Tibial nerve (tissue), 4 donors: Measurements from ENCODE around the gene FOLR3. TPM values are rescaled to one million over a fixed set of nuclear protein-coding genes. Genes with fewer than 3 reads are reported as not detected.
"Not testable (repeated sequence)": the region's sequence is repeated elsewhere in the genome, so short reads cannot be mapped to it uniquely, and the experiment has no call there.

Source experiments
- DNase-seq, 2 donors: peaks; one replicate each; pipeline ENCODE4 v3.0.0-alpha.2; 2019; ENCODE audit warnings: low spot score in 2 of 2
- H3K27ac ChIP-seq, 4 donors: fragments of 200-600 bp; sonication (generic) in 3 of 4; one replicate each; pipeline ENCODE4 v1.5.1; 2017 to 2019; ENCODE audit warnings: mild to moderate bottlenecking in 1 of 4
- H3K27me3 ChIP-seq, 2 donors: fragments of 200-600 bp; sonication (generic) in 1 of 2; one replicate each; pipeline versions ENCODE4 v1.5.1 to v1.6.0; 2017 to 2019
- H3K36me3 ChIP-seq, 3 donors: fragments of 200-600 bp; sonication (generic); one replicate each; pipeline ENCODE4 v1.5.1; 2018 to 2019
- H3K4me1 ChIP-seq, 4 donors: fragments of 200-600 bp; sonication (generic) in 3 of 4; one replicate each; pipeline ENCODE4 v1.5.1; 2017 to 2019
- H3K4me3 ChIP-seq, 4 donors: fragments of 200-600 bp; sonication (generic) in 3 of 4; one replicate each; pipeline ENCODE4 v1.5.1; 2017 to 2019; ENCODE audit warnings: mild to moderate bottlenecking in 1 of 4, moderate library complexity in 1 of 4
- H3K9me3 ChIP-seq, 4 donors: fragments of 200-600 bp; sonication (generic) in 3 of 4; one replicate each; pipeline ENCODE4 v1.5.1; 2017 to 2019
- CTCF ChIP-seq, 5 experiments: fragments of 200-600 bp in 3 of 5; fragments of 450-650 bp in 2 of 5; sonication (generic) in 3 of 5; IDR thresholded peaks; one replicate each; pipeline ENCODE4 v1.5.1; 2016 to 2019; ENCODE audit warnings: antibody characterized with exemption in 5 of 5, mild to moderate bottlenecking in 3 of 5, moderate library complexity in 2 of 5
- EP300 ChIP-seq, 2 donors: sonication (generic); formaldehyde crosslinking; IDR thresholded peaks; one replicate each; pipeline ENCODE4 v1.6.1; 2017; ENCODE audit warnings: antibody characterized with exemption in 2 of 2, mild to moderate bottlenecking in 1 of 2
- POLR2A ChIP-seq, 2 donors: fragments of 450-650 bp; IDR thresholded peaks; one replicate each; pipeline ENCODE4 v1.6.1; 2017; ENCODE audit warnings: antibody characterized with exemption in 2 of 2, mild to moderate bottlenecking in 2 of 2, moderate library complexity in 2 of 2
- WGBS, 2 donors: methylation state at CpG; one replicate each; pipeline ENCODE4 v1.1.5; 2018; 5-methylcytosine and 5-hydroxymethylcytosine counted together
- total RNA-seq, 4 donors: library from RNA; depleted of rRNA; stranded (reverse); fragments of >200 nt; gene quantifications; one replicate each; pipeline ENCODE4 v1.1.0, GENCODE V29; 2016

Gene FOLR3
- total RNA-seq, 4 donors from 2014 or later = 0.63 TPM; not detected in 3

GRCh38 chr11:72162891-72163492 is 27.5 kb downstream of the FOLR3 start:
- WGBS, 2 donors = 77 to 84% methylated on average over 16 of the region's 16 CpGs
- H3K27ac ChIP-seq = no peak overlapping the region
- H3K36me3 ChIP-seq = no peaks in the 10 kb centered on the region
- no peaks in the 10 kb centered on the region for H3K27me3 ChIP-seq
- no peak for DNase-seq
- TF ChIP-seq EP300 (IDR thresholded peaks at IDR 0.05) (no peak), POLR2A (IDR thresholded peaks at IDR 0.05) (no peak), CTCF (IDR thresholded peaks at IDR 0.05) (no peak)
- no peak overlapping the region for H3K4me3 ChIP-seq
- H3K9me3 ChIP-seq = no peaks in the 10 kb centered on the region
- H3K4me1 ChIP-seq = no peaks in the 10 kb centered on the region

GRCh38 chr11:72164187-72164586 is 28.7 kb downstream of the FOLR3 start:
- not testable (repeated sequence) for H3K27me3 ChIP-seq, H3K4me3 ChIP-seq, H3K9me3 ChIP-seq, H3K27ac ChIP-seq, H3K4me1 ChIP-seq, DNase-seq, H3K36me3 ChIP-seq
- WGBS, 2 donors = 84 to 94% methylated on average over 2 to 3 of the region's 3 CpGs

- not testable (repeated sequence) for DNase-seq, H3K36me3 ChIP-seq, H3K27me3 ChIP-seq, H3K27ac ChIP-seq, H3K4me1 ChIP-seq, H3K9me3 ChIP-seq, H3K4me3 ChIP-seq
- 78 to 88% methylated on average over 5 of the region's 5 CpGs for WGBS, 2 donors
Measured at GRCh38 chr11:72169046-72169555, 33.6 kb downstream of the FOLR3 start.

- H3K27ac ChIP-seq, DNase-seq, H3K4me3 ChIP-seq, H3K27me3 ChIP-seq, H3K36me3 ChIP-seq, H3K4me1 ChIP-seq, H3K9me3 ChIP-seq: not testable (repeated sequence)
- 53 to 65% methylated on average over 3 of the region's 3 CpGs for WGBS, 2 donors
Measured at GRCh38 chr11:72169754-72170153, 34.2 kb downstream of the FOLR3 start.

GRCh38 chr11:72172043-72172442 is 36.5 kb downstream of the FOLR3 start:
- 81 to 87% methylated on average over 4 of the region's 4 CpGs for WGBS, 2 donors
- not testable (repeated sequence) for DNase-seq, H3K4me3 ChIP-seq, H3K9me3 ChIP-seq, H3K27me3 ChIP-seq, H3K27ac ChIP-seq, H3K4me1 ChIP-seq, H3K36me3 ChIP-seq

GRCh38 chr11:72173291-72173690 is 37.8 kb downstream of the FOLR3 start:
- no peak for TF ChIP-seq POLR2A (IDR thresholded peaks at IDR 0.05)
- no peak for TF ChIP-seq EP300 (IDR thresholded peaks at IDR 0.05)
- TF ChIP-seq CTCF (IDR thresholded peaks at IDR 0.05) = no peak
- H3K9me3 ChIP-seq = no peaks in the 10 kb centered on the region
- H3K27ac ChIP-seq = no peak overlapping the region
- no peaks in the 10 kb centered on the region for H3K36me3 ChIP-seq
- H3K27me3 ChIP-seq = peaks cover 0 to 6% of the 10 kb centered on the region in 2 donors
- 85 to 93% methylated on average over 3 of the region's 3 CpGs for WGBS, 2 donors
- no peak for DNase-seq
- no peak overlapping the region for H3K4me3 ChIP-seq
- no peaks in the 10 kb centered on the region for H3K4me1 ChIP-seq

GRCh38 chr11:72174302-72175070 is 39.0 kb downstream of the FOLR3 start:
- Histone ChIP-seq H3K4me3 (no peak overlapping the region), H3K36me3 (no peaks in the 10 kb centered on the region), H3K27ac (no peak overlapping the region), H3K4me1 (no peaks in the 10 kb centered on the region), H3K27me3 (peaks cover 0 to 6% of the 10 kb centered on the region in 2 donors), H3K9me3 (no peaks in the 10 kb centered on the region)
- 84 to 87% methylated on average over 8 of the region's 8 CpGs for WGBS, 2 donors
- DNase-seq = no peak
- TF ChIP-seq POLR2A (IDR thresholded peaks at IDR 0.05) (no peak), EP300 (IDR thresholded peaks at IDR 0.05) (no peak), CTCF (IDR thresholded peaks at IDR 0.05) (no peak)
